K562 (cell line): ENCODE measurements around the gene GNG5. TPM values are rescaled to one million over a fixed set of nuclear protein-coding genes. Genes with fewer than 3 reads are reported as not detected.

Experiments
- ARNT ChIP-seq, 2 experiments: fragments of 450-650 bp; IDR thresholded peaks; 2 replicates each; pipeline ENCODE4 v1.6.1; 2016; ENCODE audit warnings: mild to moderate bottlenecking in 1 of 2
- ATF1 ChIP-seq, 2 experiments: fragments of 450-650 bp in 1 of 2; IDR thresholded peaks; 2 replicates each; pipeline ENCODE4 v1.6.1; 2016; ENCODE audit warnings: missing compliant biosample characterization in 1 of 2, missing genetic modification characterization in 1 of 2
- BRD4 ChIP-seq: fragments of 200-600 bp; sonication (generic); IDR thresholded peaks from 2 replicates; pipeline ENCODE4 v1.6.1; 2017; ENCODE audit warnings: inconsistent platforms
- CBX3 ChIP-seq, 2 experiments: IDR thresholded peaks; 1 replicate in 1 of 2; 2 replicates in 1 of 2; pipeline ENCODE4 v1.6.1; 2012; ENCODE audit warnings: inconsistent platforms in 2 of 2, low read length in 2 of 2, borderline replicate concordance in 1 of 2, control low read depth in 1 of 2
- FOXK2 ChIP-seq, 2 experiments: fragments of 450-650 bp; IDR thresholded peaks in 1 of 2; conservative IDR thresholded peaks in 1 of 2; 2 replicates each; pipeline ENCODE4 v1.6.1; 2016; ENCODE audit warnings: low read depth in 2 of 2, mild to moderate bottlenecking in 1 of 2
- FOXP1 ChIP-seq: sonication (generic); formaldehyde crosslinking; IDR thresholded peaks from 2 replicates; pipeline ENCODE4 v1.8.0; 2022; ENCODE audit warnings: mild to moderate bottlenecking, missing genetic modification reagents
- GABPB2 ChIP-seq: fragments of 250-450 bp; sonication (Bioruptor Pico); conservative IDR thresholded peaks from 2 replicates; pipeline ENCODE4 v1.5.1; 2021; ENCODE audit warnings: mild to moderate bottlenecking
- GTF2A2 ChIP-seq: IDR thresholded peaks from 2 replicates; pipeline ENCODE4 v1.6.1; 2016; ENCODE audit warnings: mild to moderate bottlenecking, missing genetic modification characterization, missing compliant biosample characterization
- JUN ChIP-seq, 2 experiments: sonication (generic) in 1 of 2; formaldehyde crosslinking in 1 of 2; IDR thresholded peaks; 2 replicates each; pipeline versions ENCODE4 v1.6.1 to v1.8.0; 2012 to 2022; ENCODE audit warnings: borderline replicate concordance in 2 of 2, mild to moderate bottlenecking in 2 of 2, improper control_type of control experiment in 1 of 2, low read depth in 1 of 2, low read length in 1 of 2, missing genetic modification reagents in 1 of 2
- KAT7 ChIP-seq: sonication (generic); formaldehyde crosslinking; IDR thresholded peaks from 2 replicates; pipeline ENCODE4 v1.8.0; 2022; ENCODE audit warnings: missing genetic modification reagents, mild to moderate bottlenecking, borderline replicate concordance
- KLF16 ChIP-seq: IDR thresholded peaks from 2 replicates; pipeline ENCODE4 v1.6.1; 2016; ENCODE audit warnings: antibody characterized with exemption
- LEF1 ChIP-seq: fragments of 450-650 bp; IDR thresholded peaks from 2 replicates; pipeline ENCODE4 v1.6.1; 2016; ENCODE audit warnings: mild to moderate bottlenecking
- MCM7 ChIP-seq, 2 experiments: fragments of 450-650 bp; IDR thresholded peaks; 2 replicates each; pipeline ENCODE4 v1.6.1; 2016 to 2018
- MXI1 ChIP-seq: IDR thresholded peaks from 2 replicates; pipeline ENCODE4 v1.6.1; 2011; ENCODE audit warnings: low read depth, mild to moderate bottlenecking, improper control_type of control experiment, low read length
- NBN ChIP-seq: fragments of 450-650 bp; IDR thresholded peaks from 2 replicates; pipeline ENCODE4 v1.6.1; 2016; ENCODE audit warnings: low read depth, mild to moderate bottlenecking
- NCOR1 ChIP-seq: fragments of 450-650 bp; IDR thresholded peaks from 2 replicates; pipeline ENCODE4 v1.6.1; 2016; ENCODE audit warnings: mild to moderate bottlenecking, moderate library complexity
- NONO ChIP-seq, 2 experiments: fragments of 200-400 bp in 1 of 2; fragments of 450-650 bp in 1 of 2; formaldehyde crosslinking in 1 of 2; IDR thresholded peaks; 2 replicates each; pipeline ENCODE4 v1.6.1; 2017; ENCODE audit warnings: low read depth in 2 of 2, mild to moderate bottlenecking in 2 of 2, moderate library complexity in 2 of 2, low read length in 1 of 2
- NRF1 ChIP-seq, 2 experiments: fragments of 450-650 bp; IDR thresholded peaks in 1 of 2; conservative IDR thresholded peaks in 1 of 2; 2 replicates each; pipeline ENCODE4 v1.6.1; 2014; ENCODE audit warnings: mild to moderate bottlenecking in 2 of 2
- RBM15 ChIP-seq: fragments of 200-400 bp; formaldehyde crosslinking; IDR thresholded peaks from 2 replicates; pipeline ENCODE4 v1.6.1; 2018; ENCODE audit warnings: mild to moderate bottlenecking, low read length, moderate library complexity; ENCODE audit not compliant: insufficient read depth
- SMAD1 ChIP-seq: fragments of 150-350 bp; IDR thresholded peaks from 2 replicates; pipeline ENCODE4 v1.6.1; 2014; ENCODE audit warnings: low read length, low read depth; ENCODE audit not compliant: partially characterized antibody
- SMARCA5 ChIP-seq: fragments of 450-650 bp; IDR thresholded peaks from 2 replicates; pipeline ENCODE4 v1.6.1; 2016
- SREBF2 ChIP-seq: sonication (generic); formaldehyde crosslinking; IDR thresholded peaks from 2 replicates; pipeline ENCODE4 v1.4.0; 2020; ENCODE audit warnings: mild to moderate bottlenecking, missing genetic modification reagents
- TBL1XR1 ChIP-seq, 2 experiments: IDR thresholded peaks; 2 replicates each; pipeline ENCODE4 v1.6.1; 2012; ENCODE audit warnings: improper control_type of control experiment in 2 of 2, low read length in 2 of 2, mild to moderate bottlenecking in 1 of 2
- ZFP1 ChIP-seq: fragments of 450-650 bp; formaldehyde crosslinking; IDR thresholded peaks from 2 replicates; pipeline ENCODE4 v1.4.0; 2020; ENCODE audit warnings: mild to moderate bottlenecking, mixed read lengths
- ZNF766 ChIP-seq: fragments of 200-800 bp; sonication (Bioruptor generic); conservative IDR thresholded peaks from 2 replicates; pipeline ENCODE4 v1.6.1; 2016; ENCODE audit warnings: missing genetic modification characterization, missing compliant biosample characterization
- polyA plus RNA-seq, 8 experiments: library from polyadenylated mRNA; depleted of rRNA in 4 of 8; stranded (reverse) in 5 of 8; unstranded in 3 of 8; fragments of >200 nt; fragmentation: Nextera tagmentation in 2 of 8; fragmentation: Illumina TruSeq in 1 of 8; extraction: Ambion mirVana in 2 of 8; extraction: Trizol in 1 of 8; gene quantifications; 2 replicates each; pipeline versions ENCODE4 v1.2.1 to v1.2.3, GENCODE V29; 2011 to 2014; ENCODE audit warnings: inconsistent platforms in 1 of 8, missing spikeins in 1 of 8
- total RNA-seq, 7 experiments: library from RNA; depleted of rRNA in 6 of 7; stranded (reverse); fragments of >200 nt in 6 of 7; fragmentation: Illumina TruSeq in 2 of 7; extraction: Trizol in 2 of 7; gene quantifications; 2 replicates each; pipeline versions ENCODE4 v1.2.1 to v1.2.3, GENCODE V29; 2011 to 2021; ENCODE audit warnings: low replicate concordance in 1 of 7
- TF ChIP-seq, protein P1 (sequence below): fragments of 450-650 bp; IDR thresholded peaks from 2 replicates; pipeline ENCODE4 v1.6.1; 2017; ENCODE audit warnings: mild to moderate bottlenecking, moderate library complexity
- TF ChIP-seq, protein P2 (sequence below): fragments of 450-650 bp; IDR thresholded peaks from 2 replicates; pipeline ENCODE4 v1.6.1; 2016; ENCODE audit warnings: antibody characterized with exemption

The GNG5 gene
- total and polyA plus RNA-seq, 9 of the 15 experiments (the other 6 are each of a cell fraction or from before 2014, with no cell fraction given), result 61.9 to 243 (median 150) TPM

DNA sequence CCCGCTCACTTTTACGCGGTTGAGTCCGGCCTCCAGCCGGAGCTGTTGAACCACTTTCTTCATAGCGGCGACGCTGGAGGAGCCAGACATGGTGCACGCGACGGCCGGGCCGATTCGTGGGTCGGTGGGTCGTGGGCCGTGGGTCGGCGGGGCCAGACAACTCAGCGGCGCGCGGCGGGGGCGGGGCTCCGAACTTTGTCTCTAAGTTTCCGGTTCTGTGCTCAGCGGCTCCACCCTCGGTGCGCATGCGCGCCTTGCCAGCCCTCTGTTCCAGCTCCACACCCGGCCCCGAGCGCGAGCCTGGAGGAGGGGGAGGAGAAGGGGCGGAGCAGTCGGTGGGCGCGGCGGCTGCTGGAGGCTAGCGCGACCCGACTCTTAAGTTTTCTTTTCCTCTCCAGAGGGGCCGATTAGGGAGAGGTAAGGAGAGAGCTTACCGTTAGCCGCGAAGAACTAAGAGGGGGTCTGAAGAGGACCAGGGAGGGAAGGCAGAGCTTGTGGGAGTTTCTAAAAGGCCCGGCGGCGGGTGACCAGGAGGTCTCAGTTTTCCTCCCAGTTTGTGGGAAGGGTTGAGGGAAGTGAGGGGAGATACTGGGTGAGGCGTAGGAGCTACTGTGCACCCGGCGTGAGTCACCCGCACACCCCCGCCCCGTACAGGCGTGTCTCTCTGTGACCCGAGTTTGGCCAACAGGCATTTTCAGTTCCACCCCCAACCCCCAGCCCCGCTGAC lies at the start of gene GNG5, which contains the start of gene SPATA1 (continued):
- TF ChIP-seq TBL1XR1 (IDR thresholded peaks at IDR 0.05; ENCODE audit: low read length in 2 of 2), result peak; percentile 14 to 17; a peak in 2 of 4 replicates
- TF ChIP-seq ZFP1 (CRISPR knock-in tag), result no peak; the same call in 1 of the 2 replicates
- TF ChIP-seq, protein P1, sequence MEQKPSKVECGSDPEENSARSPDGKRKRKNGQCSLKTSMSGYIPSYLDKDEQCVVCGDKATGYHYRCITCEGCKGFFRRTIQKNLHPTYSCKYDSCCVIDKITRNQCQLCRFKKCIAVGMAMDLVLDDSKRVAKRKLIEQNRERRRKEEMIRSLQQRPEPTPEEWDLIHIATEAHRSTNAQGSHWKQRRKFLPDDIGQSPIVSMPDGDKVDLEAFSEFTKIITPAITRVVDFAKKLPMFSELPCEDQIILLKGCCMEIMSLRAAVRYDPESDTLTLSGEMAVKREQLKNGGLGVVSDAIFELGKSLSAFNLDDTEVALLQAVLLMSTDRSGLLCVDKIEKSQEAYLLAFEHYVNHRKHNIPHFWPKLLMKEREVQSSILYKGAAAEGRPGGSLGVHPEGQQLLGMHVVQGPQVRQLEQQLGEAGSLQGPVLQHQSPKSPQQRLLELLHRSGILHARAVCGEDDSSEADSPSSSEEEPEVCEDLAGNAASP, result no peak
- TF ChIP-seq KLF16, result peak; percentile 50; the same call in 1 of the 2 replicates
- TF ChIP-seq ATF1 (CRISPR knock-in tag; IDR thresholded peaks at IDR 0.05), result no peak
- TF ChIP-seq ATF1 (tag; IDR thresholded peaks at IDR 0.05), result peak; percentile 79
- TF ChIP-seq RBM15, result no peak
- TF ChIP-seq KAT7 (CRISPR knock-in tag), result peak; percentile 44; the same call in 1 of the 2 replicates
- no peak for TF ChIP-seq SMARCA5
- peak; percentile 79; the same call in 1 of the 2 replicates for TF ChIP-seq FOXP1 (CRISPR knock-in tag)
- TF ChIP-seq, protein P2, sequence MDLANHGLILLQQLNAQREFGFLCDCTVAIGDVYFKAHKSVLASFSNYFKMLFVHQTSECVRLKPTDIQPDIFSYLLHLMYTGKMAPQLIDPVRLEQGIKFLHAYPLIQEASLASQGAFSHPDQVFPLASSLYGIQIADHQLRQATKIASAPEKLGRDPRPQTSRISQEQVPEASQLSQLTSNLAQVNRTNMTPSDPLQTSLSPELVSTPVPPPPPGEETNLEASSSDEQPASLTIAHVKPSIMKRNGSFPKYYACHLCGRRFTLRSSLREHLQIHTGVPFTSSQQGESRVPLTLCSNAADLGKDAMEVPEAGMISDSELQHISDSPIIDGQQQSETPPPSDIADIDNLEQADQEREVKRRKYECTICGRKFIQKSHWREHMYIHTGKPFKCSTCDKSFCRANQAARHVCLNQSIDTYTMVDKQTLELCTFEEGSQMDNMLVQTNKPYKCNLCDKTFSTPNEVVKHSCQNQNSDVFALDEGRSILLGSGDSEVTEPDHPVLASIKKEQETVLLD, result peak; percentile 94
- TF ChIP-seq NONO (IDR thresholded peaks at IDR 0.05; ENCODE audit: low read depth in 2 of 2, low read length in 1 of 2), result peak in 1 of 2 experiments; percentile 68; a peak in 1 of 4 replicates
- peak; percentile 35 for TF ChIP-seq SMAD1
- TF ChIP-seq NBN, result peak; percentile 94
- TF ChIP-seq SREBF2 (CRISPR knock-in tag), result no peak
- TF ChIP-seq CBX3 (IDR thresholded peaks at IDR 0.05; ENCODE audit: borderline replicate concordance in 1 of 2, low read length in 2 of 2), result peak in 1 of 2 experiments; percentile 26; a peak in 1 of 3 replicates
- TF ChIP-seq MCM7 (IDR thresholded peaks at IDR 0.05), result no peak
- no peak for TF ChIP-seq GTF2A2 (tag)
- TF ChIP-seq ZNF766, result 0 out of 2 replicates have a peak, but pooled peaks have one; percentile 13
- TF ChIP-seq GABPB2 (CRISPR knock-in tag), result no peak
- peak; percentile 86 for TF ChIP-seq LEF1
- peak in 1 of 2 experiments; percentile 51; a peak in 1 of 4 replicates for TF ChIP-seq FOXK2 (conservative IDR thresholded peaks at IDR 0.05 in 1 of 2, IDR thresholded peaks at IDR 0.05 in 1 of 2; ENCODE audit: low read depth in 2 of 2)
- TF ChIP-seq NRF1 (conservative IDR thresholded peaks at IDR 0.05 in 1 of 2, IDR thresholded peaks at IDR 0.05 in 1 of 2), result peak; percentile 99
- 0 out of 2 replicates have a peak, but pooled peaks have one; percentile 12 for TF ChIP-seq MXI1
- peak; percentile 89 for TF ChIP-seq JUN (IDR thresholded peaks at IDR 0.05; ENCODE audit: borderline replicate concordance, low read depth, low read length)
- TF ChIP-seq JUN (CRISPR knock-in tag; IDR thresholded peaks at IDR 0.05; ENCODE audit: borderline replicate concordance), result 0 out of 2 replicates have a peak, but pooled peaks have one; percentile 72
- TF ChIP-seq ARNT (IDR thresholded peaks at IDR 0.05), result peak; percentile 47 to 72; a peak in 2 of 4 replicates
- TF ChIP-seq BRD4, result 0 out of 2 replicates have a peak, but pooled peaks have one; percentile 27
- TF ChIP-seq NCOR1, result peak; percentile 71
